ENCODE results near the gene NCAM2.

Gene NCAM2

DNA sequence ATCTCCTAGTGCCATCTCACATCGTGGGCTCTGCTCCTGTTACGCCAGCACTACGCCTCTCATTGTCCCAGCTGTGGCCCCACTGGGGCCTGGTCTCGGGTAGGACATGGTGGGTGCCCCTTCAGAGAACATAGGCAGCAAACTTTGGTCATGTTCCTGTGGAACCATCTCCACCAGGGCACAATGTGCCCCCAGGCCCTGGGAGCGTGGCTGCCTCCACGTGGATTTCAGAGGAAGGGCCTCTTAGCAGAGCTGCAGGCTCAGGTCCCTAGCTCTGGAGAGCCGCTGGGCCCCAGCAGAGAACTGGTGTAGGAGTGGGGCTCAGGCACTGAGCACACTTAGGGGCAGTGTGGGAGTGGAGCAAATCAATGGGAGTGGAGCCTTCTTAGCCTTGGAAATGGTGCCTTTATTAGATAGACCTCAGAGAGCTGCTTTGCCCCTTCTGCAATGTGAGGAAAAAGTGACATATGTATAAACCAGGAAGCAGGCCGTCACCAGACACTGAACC, 460.0 kb downstream of the NCAM2 start:
- DNase-seq (ENCODE audit: low read depth): no peak
- H3K4me3 ChIP-seq (ENCODE audit: control insufficient read depth, low read depth, low read length): no peak overlapping the region
- TF ChIP-seq CTCF (IDR thresholded peaks at IDR 0.05; ENCODE audit: control insufficient read depth, insufficient read depth, low read depth, low read length, missing control alignments): no peak

DNA sequence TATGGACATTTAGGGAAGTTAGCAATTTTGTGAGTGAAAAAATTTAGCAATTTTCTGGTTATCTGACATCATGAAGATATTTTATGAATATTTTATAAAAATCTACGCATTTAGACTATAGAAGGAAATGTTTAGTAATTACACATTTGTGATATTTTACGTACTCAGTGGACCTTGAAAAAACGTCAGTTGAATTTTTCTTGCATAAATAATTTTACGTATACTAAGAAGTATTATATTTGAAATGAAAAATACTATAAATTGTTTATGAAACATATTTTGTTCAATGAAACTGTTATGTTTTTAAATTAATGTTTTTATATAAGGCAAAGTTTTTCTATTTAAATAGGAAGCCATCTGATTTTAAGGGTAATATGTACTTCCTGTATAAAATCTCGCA, 462.8 kb downstream of the NCAM2 start:
- H3K4me3 ChIP-seq (ENCODE audit: control insufficient read depth, low read depth, low read length): no peak overlapping the region
- DNase-seq (ENCODE audit: low read depth): no peak
- no peak for TF ChIP-seq CTCF (IDR thresholded peaks at IDR 0.05; ENCODE audit: control insufficient read depth, insufficient read depth, low read depth, low read length, missing control alignments)

DNA sequence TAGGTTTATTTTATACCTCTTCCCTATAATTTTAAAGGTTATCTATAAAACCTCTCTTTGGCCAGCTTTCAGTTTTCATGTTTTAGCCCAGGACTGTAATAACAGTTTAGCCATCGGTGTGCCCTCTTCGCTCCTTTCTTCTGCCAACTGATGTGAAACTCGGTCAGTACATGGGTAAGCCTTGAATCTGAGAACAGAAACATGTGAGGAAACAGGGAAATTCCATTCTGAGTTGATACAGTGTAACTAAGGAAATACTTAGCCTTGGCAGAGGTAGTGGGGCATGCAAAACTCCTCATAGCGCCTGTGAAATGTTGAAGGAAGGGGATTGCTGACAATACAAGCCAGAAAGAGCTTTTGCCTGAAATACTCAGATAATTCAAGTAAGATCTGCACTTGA, 465.2 kb downstream of the NCAM2 start:
- TF ChIP-seq CTCF (IDR thresholded peaks at IDR 0.05; ENCODE audit: control insufficient read depth, insufficient read depth, low read depth, low read length, missing control alignments): no peak
- no peak overlapping the region for H3K4me3 ChIP-seq (ENCODE audit: control insufficient read depth, low read depth, low read length)
- DNase-seq (ENCODE audit: low read depth): no peak

DNA sequence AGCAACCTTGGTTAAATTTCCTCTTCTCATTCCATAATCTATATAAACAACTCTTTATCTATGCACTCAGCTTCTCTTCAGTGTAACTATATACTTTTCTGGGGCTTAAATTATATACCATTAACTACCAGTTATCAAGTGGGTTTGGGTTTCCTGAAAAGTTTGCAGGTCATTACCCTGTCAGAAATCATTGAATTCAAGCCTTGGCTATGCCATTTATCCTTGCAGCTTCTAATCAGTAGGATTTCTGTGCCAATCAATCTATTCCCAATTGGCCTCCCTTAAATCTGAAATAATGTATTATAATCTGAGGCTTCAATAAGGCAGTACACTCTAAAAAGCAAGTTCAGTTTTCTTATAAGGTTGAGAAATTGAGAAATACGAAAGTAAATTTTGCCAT, 466.5 kb downstream of the NCAM2 start:
- no peak overlapping the region for H3K4me3 ChIP-seq (ENCODE audit: control insufficient read depth, low read depth, low read length)
- TF ChIP-seq CTCF (IDR thresholded peaks at IDR 0.05; ENCODE audit: control insufficient read depth, insufficient read depth, low read depth, low read length, missing control alignments): no peak
- DNase-seq (ENCODE audit: low read depth): no peak

- TF ChIP-seq CTCF (IDR thresholded peaks at IDR 0.05; ENCODE audit: control insufficient read depth, insufficient read depth, low read depth, low read length, missing control alignments): no peak
- H3K4me3 ChIP-seq (ENCODE audit: control insufficient read depth, low read depth, low read length): no peak overlapping the region
- DNase-seq (ENCODE audit: low read depth): no peak
Measured at GRCh38 chr21:21466752-21467151, 468.5 kb downstream of the NCAM2 start.

DNA sequence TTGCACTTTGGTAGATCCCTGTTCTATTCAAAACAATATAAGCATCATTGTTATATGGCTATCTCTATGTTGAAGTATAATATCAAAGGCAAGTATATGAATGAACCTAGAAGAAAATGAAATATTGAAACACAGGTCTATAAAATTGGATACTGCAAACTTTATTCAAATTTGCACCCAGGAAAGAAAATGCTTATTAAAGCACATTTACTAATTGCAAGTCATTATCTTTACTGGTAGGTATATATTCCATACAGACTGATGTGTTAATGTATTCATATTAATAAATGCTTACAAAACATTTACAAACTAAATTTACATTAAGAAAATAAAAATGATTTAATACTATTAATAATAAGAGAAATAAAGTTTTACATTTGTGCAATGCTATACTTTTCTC, 469.8 kb downstream of the NCAM2 start:
- H3K4me3 ChIP-seq (ENCODE audit: control insufficient read depth, low read depth, low read length): no peak overlapping the region
- TF ChIP-seq CTCF (IDR thresholded peaks at IDR 0.05; ENCODE audit: control insufficient read depth, insufficient read depth, low read depth, low read length, missing control alignments): no peak
- DNase-seq (ENCODE audit: low read depth): no peak

GRCh38 chr21:21481239-21481638, 483.0 kb downstream of the NCAM2 start:
- H3K4me3 ChIP-seq (ENCODE audit: control insufficient read depth, low read depth, low read length): no peak overlapping the region
- no peak for DNase-seq (ENCODE audit: low read depth)
- no peak for TF ChIP-seq CTCF (IDR thresholded peaks at IDR 0.05; ENCODE audit: control insufficient read depth, insufficient read depth, low read depth, low read length, missing control alignments)

Data from AG09309 (cell line).